A673 (cell line): ENCODE data around the gene NOSIP.

ENCODE experiments used
- EZH2 ChIP-seq: fragments of 200-600 bp; sonication (generic); IDR thresholded peaks from 2 replicates; pipeline ENCODE4 v1.6.1; 2017; ENCODE audit warnings: borderline replicate concordance, low read depth, mild to moderate bottlenecking, mixed read lengths, antibody characterized with exemption, low read length; ENCODE audit not compliant: poor library complexity, severe bottlenecking
- TF ChIP-seq, protein P1 (sequence below): fragments of 300-800, 200-600 bp; sonication (generic); conservative IDR thresholded peaks from 2 replicates; pipeline ENCODE4 v1.5.1; 2017; ENCODE audit warnings: low read depth, mild to moderate bottlenecking, antibody characterized with exemption, low read length, moderate library complexity, mixed read lengths

DNA sequence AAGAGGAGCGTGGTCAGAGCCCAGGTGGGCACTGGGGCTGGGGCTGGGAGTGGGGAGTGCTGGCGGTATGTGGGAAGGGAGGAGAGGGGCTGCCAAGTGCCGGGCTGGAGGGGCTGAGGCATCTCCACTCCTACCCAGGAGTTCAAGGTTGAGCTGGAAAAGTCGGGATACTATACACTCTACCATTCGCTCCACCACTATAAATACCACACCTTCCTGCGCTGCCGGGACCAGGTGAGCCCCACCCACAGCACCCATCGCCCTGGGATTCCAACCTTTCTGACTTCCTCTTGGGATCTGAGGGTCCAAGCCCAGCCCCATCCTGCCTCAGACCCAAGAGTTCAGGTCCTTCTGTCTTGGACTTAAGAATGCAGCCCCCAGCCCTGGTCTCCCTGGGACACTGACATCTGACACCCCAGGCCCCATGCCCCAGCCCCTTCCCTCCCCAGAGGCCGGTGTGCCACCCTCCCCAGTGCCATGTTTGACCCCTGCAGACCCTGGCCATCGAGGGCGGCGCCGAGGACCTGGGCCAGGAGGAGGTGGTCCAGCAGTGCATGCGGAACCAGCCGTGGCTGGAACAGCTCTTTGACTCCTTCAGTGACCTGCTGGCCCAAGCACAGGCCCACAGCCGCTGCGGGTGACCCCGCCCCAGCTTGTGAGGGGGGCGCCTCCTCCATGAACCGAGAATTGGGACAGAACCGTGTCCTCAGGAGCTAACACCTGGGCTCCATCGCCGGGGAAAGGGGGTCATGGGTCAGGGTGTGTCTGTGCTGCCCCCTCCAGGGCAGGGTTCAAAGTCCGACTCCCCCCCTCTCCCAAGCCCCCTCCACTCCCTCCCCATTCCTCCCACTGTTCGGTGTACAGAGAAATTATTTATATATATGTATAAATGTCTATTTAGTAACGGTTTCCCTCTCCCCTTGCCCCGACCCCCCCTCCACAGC, 44.9 kb upstream of the NOSIP start:
- TF ChIP-seq, protein P1, sequence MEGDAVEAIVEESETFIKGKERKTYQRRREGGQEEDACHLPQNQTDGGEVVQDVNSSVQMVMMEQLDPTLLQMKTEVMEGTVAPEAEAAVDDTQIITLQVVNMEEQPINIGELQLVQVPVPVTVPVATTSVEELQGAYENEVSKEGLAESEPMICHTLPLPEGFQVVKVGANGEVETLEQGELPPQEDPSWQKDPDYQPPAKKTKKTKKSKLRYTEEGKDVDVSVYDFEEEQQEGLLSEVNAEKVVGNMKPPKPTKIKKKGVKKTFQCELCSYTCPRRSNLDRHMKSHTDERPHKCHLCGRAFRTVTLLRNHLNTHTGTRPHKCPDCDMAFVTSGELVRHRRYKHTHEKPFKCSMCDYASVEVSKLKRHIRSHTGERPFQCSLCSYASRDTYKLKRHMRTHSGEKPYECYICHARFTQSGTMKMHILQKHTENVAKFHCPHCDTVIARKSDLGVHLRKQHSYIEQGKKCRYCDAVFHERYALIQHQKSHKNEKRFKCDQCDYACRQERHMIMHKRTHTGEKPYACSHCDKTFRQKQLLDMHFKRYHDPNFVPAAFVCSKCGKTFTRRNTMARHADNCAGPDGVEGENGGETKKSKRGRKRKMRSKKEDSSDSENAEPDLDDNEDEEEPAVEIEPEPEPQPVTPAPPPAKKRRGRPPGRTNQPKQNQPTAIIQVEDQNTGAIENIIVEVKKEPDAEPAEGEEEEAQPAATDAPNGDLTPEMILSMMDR = no peak
- no peak for TF ChIP-seq EZH2
